ENCODE results near the gene RFESD.

DNA sequence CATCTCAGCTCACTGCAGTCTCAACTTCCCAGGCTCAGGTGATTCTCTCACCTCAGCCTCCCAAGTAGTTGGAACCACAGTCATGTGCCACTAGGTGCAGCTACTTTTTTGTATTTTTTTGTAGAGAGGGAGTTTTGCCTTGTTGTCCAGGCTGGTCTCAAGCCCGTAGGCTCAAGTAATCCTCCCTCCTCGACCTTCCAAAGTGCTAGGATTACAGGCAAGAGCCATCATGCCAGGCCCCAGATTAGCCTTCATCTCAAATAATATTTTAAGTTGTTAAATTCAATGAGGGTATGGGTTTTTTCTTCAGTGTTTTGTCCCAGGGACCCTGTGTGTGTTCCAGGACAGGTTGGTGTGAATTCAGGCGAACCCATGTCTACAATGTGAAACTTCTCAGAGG is 12.5 kb upstream of the RFESD start:
- TF ChIP-seq, protein P1, sequence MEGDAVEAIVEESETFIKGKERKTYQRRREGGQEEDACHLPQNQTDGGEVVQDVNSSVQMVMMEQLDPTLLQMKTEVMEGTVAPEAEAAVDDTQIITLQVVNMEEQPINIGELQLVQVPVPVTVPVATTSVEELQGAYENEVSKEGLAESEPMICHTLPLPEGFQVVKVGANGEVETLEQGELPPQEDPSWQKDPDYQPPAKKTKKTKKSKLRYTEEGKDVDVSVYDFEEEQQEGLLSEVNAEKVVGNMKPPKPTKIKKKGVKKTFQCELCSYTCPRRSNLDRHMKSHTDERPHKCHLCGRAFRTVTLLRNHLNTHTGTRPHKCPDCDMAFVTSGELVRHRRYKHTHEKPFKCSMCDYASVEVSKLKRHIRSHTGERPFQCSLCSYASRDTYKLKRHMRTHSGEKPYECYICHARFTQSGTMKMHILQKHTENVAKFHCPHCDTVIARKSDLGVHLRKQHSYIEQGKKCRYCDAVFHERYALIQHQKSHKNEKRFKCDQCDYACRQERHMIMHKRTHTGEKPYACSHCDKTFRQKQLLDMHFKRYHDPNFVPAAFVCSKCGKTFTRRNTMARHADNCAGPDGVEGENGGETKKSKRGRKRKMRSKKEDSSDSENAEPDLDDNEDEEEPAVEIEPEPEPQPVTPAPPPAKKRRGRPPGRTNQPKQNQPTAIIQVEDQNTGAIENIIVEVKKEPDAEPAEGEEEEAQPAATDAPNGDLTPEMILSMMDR (IDR thresholded peaks at IDR 0.05), result no peak
- TF ChIP-seq POLR2A (IDR thresholded peaks at IDR 0.05), result no peak

Measured in stomach (tissue), 4 donors.